GM21619 (cell line): ENCODE measurements around the gene LYZL6.
"Not testable (repeated sequence)": the region's sequence is repeated elsewhere in the genome, so short reads cannot be mapped to it uniquely, and the experiment has no call there.

ENCODE experiments used
- ATAC-seq: cut with Tn5 transposase; IDR thresholded peaks from one replicate; pipeline ENCODE4 v1.9.1; 2021; ENCODE audit not compliant: unreplicated experiment

The LYZL6 gene

DNA sequence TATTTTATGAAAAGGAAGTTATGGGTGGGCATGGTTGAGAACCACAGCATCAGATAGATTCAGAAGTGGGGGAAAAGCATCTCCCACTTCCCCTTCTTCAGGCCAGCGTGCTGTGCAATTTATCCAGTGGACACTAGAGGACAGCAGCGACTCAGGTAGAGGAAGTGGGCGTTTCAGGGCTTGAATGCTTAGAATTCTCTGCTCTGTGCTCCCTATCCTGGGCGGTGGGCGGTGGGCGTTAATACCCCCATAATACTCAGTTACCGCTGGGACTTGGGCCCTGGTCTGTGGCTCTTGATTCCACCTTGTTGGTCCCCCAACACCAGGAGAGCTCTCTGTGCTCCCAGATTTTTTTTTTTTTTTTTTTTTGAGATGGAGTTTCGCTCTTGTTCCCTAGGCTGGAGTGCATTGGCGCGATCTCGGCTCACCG is 3.7 kb upstream of the LYZL6 start:
- no peak for ATAC-seq

GRCh38 chr17:35944151-35944550 is 638 bp upstream of the LYZL6 start:
- no peak for ATAC-seq

- ATAC-seq: no peak
Observed at GRCh38 chr17:35942588-35943186, 826 bp downstream of the LYZL6 start.

DNA sequence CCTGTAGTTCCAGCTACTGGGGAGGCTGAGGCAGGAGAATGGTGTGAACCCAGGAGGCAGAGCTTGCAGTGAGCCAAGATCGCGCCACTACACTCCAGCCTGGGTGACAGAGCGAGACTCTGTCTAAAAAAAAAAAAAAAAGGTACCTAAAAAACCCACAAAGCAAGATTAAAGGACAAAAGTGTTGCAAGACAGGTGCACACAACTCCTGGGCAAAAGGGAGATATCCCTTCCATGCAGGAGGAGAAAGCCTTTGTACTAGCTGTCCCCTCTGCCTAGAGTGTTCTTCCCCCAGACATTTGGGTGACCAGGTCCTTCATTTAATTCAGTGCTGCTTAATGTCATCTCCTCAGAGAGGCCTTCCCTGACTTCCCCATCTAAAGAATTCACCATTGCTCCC is 5.0 kb downstream of the LYZL6 start:
- not testable (repeated sequence) for ATAC-seq

GRCh38 chr17:35936063-35936462 is 7.5 kb downstream of the LYZL6 start:
- no peak for ATAC-seq

DNA sequence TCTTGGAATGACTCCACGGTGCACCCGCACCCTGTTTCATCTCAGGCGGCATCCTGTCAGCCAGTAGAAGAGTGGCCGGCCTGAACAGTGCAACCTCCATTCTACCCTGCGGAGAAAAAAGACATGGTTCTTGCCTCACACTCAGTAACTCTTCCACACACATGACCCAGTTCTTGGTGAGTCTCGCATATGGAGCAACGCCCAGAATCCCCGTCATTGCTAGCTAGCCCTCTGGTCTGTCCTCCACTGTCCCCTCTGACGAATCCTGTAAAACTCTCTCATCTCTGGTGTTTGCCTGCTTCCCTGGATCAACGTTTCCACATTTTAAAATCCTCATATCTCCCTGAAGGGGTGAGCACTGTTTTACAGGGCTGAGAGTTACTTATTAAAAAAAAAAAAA is 8.8 kb downstream of the LYZL6 start:
- ATAC-seq: no peak

DNA sequence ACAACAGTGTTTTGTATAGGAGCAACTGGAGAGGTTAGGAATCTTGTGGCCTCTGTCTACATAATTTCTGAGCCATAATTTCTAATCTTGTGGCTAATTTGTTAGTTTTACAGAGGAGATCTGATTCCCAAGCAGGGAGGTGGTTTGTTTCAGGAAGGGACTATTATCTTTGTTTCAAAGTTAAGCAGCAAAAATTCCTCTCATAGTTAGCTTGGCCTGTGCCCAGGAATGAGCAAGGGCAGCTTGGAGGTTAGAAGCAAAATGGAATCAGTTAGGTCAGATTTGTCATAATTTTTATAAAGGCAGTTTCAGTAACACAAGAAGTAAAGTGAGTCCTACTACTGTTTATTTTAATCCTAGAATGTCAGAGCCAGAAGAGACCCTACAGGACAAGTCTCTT is 10.9 kb downstream of the LYZL6 start:
- no peak for ATAC-seq

GRCh38 chr17:35931794-35932425 is 11.6 kb downstream of the LYZL6 start:
- ATAC-seq: no peak

DNA sequence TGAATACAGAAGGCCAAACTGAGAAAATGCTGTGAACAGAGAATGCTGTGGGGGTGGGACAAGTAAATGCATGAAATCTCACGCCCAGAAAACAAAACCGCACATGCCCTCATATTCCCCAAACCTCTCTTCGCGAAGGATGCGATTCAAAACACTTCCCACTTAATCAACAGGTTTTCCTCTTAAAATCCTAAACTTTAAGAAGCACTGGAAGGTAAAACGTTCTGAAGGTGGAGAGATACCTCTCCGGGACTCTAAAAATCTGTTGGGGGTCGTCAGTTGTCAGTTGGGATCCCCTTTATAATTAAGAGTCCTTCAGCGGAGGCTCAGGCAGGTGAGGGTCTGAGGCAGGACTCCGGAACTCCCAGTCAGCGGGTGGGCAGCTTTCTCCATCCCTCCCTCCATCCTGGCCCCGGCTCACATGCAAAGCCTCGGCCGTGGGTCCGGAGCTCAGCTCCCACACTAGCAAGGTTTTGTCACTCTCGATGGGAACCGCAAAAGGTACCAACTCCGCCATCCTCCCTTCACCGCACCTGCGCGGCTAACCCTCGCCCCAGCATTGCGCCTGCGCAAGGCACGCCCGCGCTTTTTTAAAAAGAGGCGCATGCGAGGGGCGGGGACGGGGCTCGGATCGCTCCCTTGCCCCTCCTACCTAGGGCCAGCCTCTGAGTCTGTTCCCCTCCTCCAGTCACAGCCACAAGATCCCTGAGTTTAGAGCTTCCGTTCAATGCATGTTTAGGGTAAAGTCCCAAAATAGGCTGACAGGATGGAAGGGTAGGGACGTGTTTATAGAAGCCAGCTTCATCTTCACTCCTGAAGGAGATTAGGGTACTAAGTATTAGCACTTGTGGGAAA is 13.1 kb downstream of the LYZL6 start, which contains the start of gene RDM1:
TSS of gene RDM1 (minus strand) at position 563 of the 855 bp plus-strand sequence. CDS start at position 517, 46 bp downstream.
- ATAC-seq: no peak

- ATAC-seq: no peak
Observed at GRCh38 chr17:35927714-35928113, 15.8 kb downstream of the LYZL6 start.

DNA sequence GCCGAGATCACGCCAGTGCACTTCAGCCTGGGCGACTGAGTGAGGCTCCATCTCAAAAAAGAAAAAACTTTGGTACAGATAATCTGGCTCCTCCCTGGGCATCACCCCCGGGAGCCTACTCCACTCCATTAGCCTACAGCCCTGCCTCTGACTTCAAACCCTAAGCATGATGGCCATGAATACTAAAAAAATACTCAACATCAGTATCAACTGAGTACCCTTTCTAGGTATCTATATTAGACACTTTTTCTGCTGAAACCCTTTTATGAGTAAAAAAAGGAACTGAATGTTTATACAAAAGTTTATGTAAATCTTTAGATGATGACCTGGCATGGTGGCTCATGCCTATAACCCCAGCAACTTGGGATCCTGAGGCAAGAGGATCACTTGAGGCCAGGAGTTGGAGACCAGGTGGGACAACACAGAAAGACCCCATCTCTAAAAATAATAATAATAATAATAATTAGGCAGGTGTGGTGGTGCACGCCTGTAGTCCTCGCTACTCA is 19.9 kb downstream of the LYZL6 start:
- no peak for ATAC-seq

DNA sequence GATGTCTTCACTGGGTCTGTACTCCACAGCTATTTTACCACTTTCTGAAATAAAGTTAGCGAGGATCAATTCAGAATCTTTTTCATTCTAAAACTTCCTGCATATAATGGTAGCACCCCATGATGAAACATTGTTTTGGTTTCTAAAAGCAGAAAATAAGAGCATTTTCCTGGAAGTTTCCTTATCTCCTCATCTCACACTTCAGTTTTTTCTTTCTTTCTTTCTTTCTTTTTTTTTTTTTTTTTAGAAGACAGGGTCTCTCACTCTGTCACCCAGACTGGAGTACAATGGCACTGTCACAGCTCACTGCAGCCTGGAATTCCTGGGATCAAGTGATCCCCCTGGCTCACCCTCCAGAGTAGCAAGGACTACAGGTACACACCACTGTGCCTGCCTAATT is 23.3 kb downstream of the LYZL6 start:
- no peak for ATAC-seq

- ATAC-seq: no peak
Observed at GRCh38 chr17:35918665-35919064, 24.8 kb downstream of the LYZL6 start.

GRCh38 chr17:35917519-35918213 is 25.8 kb downstream of the LYZL6 start:
- no peak for ATAC-seq

- ATAC-seq: no peak
Observed at GRCh38 chr17:35915153-35915964, 28.2 kb downstream of the LYZL6 start.

- no peak for ATAC-seq
Observed at GRCh38 chr17:35914354-35914753, 29.2 kb downstream of the LYZL6 start.

GRCh38 chr17:35913609-35914008 is 29.9 kb downstream of the LYZL6 start:
- no peak for ATAC-seq

- no peak for ATAC-seq
Observed at GRCh38 chr17:35912942-35913341, 30.6 kb downstream of the LYZL6 start.

DNA sequence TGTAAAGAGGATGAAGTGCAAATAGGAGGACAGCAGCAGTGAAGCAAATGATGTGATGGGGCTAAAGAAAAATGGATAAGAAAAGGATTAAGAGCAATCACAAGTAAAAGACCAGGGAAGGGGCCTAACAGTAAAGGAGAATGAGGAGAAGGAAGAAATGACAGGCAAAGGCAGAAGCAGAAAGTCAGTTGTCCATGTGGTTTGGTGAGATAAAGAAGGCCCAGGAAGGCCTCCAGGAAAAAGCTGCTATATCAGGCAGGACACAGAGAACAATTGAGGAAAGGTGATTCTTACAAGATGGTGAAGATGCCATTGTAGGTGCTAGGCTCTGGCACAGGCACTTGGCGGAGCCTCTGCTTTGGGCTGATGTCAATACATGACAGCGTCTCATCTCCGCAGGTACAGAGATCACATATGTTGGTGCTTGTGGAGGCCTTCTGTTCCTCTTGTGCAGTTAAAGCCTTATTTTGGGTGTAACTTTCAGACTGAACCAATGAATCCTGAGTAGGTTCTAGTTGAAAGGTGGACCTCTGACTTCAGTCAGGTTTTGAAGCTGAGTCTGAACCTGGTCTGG is 31.1 kb downstream of the LYZL6 start:
- no peak for ATAC-seq

DNA sequence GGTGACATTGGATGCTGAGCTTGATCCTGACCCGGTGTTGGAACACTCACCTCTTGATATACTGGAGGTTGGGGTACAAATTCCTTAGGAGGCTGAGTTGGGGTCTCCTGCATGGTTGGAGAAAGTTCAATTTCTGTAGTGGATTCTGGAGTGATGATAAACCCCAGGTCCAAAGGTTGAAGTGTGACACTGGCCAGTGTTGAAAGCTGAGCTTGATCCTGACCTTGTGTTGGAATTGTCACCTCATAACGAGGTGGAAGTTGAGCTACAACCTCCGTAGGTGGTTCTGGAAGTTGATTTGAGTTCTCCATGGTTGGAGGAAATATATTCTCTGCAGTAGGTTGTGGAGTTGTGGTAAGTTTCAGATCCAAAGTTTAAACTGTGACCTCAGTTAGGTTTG is 34.1 kb downstream of the LYZL6 start:
- no peak for ATAC-seq
